GM21786 (cell line): ENCODE measurements around the gene RAF1.
"Not testable (repeated sequence)": the region's sequence is repeated elsewhere in the genome, so short reads cannot be mapped to it uniquely, and the experiment has no call there.

Source experiments
- ATAC-seq: cut with Tn5 transposase; IDR thresholded peaks from one replicate; pipeline ENCODE4 v1.9.1; 2021; ENCODE audit not compliant: unreplicated experiment

The RAF1 gene

DNA sequence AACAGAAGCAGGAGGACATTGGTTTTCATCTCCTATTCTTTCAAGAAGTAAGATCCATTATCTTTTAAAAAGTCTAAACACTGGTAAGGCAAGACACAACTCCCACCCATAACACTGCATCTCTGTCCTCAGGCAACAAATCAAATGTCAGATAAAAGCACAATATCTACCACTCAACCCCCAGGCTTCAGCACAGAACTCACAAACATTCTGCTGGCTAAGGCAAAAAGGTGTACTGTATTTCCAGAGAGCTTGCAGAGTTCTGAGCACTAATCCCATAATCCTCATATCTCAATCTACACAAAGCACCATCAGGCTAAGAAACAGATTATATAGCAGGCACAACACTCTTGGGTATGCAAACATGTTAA is 20.9 kb downstream of the RAF1 start:
- ATAC-seq, result no peak

DNA sequence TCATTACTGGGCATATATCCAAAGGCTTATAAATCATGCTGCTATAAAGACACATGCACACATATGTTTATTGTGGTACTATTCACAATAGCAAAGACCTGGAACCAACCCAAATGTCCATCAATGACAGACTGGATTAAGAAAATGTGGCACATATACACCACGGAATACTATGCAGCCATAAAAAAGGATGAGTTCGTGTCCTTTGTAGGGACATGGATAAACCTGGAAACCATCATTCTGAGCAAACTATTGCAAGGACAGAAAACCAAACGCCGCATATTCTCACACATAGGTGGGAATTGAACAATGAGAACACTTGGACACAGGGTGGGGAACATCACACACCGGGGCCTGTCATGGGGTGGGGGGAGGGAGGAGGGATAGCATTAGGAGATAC is 23.1 kb downstream of the RAF1 start:
- ATAC-seq, result not testable (repeated sequence)

DNA sequence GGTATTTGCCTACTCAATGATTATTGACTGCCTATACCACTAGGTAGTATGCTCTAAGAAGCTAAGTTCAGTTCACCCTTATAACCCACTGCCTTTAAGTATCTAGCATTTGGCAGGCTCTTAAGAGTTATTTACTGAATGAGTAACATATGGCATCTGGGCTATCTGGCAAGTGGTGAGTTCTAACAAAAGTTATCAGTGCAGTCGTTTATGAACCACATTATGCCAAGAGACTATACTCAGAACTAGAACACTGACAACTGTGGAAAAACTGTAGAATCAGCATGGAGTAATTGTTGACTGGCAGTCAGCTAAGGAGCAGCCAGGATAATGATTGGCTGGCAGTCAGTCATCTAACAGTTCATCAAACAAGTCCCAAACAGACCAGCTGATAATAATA is 25.8 kb downstream of the RAF1 start:
- ATAC-seq, result no peak

DNA sequence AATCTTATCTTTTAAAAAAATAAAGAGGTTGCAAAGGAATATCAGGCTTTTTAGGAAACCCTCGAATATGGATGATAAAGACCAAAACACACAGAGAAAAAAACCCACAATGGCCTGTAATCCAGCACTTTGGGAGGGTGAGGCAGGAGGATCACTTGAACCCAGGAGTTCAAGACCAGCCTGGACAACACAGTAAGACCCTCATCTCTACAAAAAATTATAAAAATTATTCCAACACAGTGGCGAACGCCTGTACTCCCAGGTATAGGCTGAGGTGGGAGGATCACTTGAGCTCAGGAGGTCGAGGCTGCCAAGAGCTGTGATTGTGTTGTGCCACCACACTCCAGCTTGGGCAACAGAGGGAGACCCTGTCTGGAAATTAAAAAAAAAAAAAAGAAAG is 30.8 kb downstream of the RAF1 start:
- no peak for ATAC-seq

DNA sequence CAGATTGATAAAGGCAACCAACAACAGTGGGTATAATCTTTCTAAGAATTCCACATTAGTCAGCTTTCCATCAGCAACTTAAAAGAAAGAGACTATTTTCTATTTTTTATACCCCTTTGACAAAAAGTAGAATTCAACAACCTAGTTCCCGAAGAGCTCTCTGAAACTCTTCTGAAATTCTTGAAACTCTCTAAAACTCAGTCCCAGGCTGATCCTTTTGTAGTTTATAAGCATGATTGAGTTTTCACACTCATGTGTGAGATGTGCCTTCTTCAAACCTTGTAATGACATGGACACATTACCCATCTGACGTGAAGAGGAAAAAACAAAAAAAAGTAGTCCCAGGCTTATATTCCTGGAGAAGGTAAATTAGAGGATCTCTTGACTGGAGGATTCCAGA is 31.4 kb downstream of the RAF1 start:
- no peak for ATAC-seq

DNA sequence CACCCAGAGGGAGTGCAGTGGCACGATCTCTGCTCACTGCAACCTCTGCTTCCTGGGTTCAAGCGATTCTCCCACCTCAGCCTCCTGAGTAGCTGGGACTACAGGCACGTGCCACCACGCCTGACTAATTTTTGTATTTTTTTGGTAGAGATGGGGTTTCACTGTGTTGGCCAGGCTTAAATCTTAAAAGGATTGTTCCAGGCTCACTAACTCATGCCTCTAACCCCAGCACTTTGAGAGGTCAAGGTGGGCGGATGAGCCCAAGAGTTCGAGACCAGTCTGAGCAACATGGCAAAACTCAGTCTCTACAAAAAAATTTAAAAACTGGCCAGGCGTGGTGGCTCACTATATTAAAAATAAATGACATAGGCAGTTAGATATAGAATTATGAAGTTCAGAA is 33.1 kb downstream of the RAF1 start:
- ATAC-seq, result not testable (repeated sequence)

DNA sequence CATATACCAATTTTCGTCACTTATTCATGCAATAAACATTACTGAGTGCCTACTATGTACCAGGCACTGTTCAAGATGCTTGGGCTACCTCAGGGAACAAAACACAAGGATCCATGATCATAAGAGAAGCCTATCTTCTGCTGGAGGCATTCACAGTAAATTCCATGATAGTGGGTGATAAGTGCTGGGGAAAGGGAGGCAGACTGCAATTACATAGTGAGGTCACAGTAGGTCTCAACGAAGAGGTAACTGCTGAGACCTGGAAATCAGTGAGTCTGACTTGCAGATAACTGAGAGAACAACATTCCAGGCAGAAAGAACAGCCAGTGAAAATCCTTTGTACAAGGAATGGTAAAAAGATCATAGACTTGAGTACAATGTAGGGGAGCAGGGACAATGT is 33.6 kb downstream of the RAF1 start:
- no peak for ATAC-seq

DNA sequence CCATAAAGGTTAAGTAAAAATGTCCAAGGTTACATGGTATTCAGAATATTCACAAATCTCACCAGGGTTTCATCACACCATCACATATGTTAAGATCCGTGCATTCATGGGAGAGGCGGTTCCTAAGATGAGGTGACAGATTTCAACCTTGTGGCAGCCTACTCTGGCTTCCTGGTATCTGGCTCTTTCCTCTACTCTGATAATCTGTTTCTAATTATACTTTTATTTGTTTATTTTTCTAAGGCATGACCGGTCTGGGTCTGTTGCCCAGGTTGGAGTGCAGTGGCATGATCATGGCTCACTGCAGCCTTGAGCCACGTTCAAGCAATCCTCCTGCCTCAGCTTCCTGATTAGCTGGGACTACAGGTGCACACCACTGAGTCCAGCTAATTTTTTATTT is 34.4 kb downstream of the RAF1 start:
- ATAC-seq, result no peak

DNA sequence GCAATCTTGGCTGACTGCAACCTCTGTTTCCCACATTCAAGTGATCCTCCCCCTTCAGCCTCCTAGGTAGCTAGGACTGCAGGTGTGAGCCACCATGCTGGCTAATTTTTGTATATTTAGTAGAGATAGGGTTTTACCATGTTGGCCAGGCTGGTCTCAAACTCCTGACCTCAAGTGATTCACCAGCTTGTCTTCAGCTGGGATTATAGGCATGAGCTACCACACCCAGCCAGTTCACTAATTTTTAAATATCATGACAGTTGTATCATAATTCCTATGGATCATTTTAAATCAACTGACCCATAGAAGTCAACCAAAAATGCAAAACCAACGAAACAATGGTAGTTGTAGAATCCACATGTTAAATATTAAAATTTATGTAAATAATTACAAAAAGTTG is 35.1 kb downstream of the RAF1 start:
- no peak for ATAC-seq

DNA sequence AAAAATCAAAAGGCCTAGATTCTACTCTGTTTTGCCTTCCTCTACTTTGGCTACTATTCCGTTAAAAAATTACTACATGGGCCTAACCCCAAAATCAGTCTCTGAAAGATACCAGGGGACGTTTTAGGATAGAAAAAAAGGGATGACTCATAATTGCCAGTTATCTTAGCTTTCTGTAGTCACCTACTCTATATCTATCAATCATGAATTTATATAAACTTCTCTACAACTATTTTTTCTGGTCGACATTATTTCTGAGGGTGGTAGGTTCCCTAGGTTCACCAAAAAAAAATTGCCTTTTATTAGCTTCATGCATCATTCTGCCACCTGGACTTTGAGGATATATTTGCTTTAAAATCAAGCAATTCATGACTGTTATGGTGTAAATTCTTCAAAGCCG is 36.5 kb downstream of the RAF1 start:
- ATAC-seq, result no peak

DNA sequence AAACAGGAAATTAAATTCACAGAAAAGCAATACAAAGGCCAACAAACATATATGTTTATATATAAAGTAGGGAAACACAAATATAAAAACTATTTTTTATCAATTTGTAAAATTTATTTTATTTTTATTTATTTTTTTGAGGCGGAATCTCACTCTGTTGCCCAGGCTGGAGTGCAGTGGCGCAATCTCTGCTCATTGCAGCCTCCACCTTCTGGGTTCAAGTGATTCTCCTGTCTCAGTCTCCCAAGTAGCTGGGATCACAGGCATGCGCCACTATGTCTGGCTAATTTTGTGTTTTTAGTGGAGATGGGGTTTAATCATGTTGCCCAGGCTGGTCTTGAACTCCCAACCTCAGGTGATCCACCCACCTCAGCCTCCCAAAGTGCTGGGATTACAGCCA is 39.0 kb downstream of the RAF1 start:
- ATAC-seq, result not testable (repeated sequence)

DNA sequence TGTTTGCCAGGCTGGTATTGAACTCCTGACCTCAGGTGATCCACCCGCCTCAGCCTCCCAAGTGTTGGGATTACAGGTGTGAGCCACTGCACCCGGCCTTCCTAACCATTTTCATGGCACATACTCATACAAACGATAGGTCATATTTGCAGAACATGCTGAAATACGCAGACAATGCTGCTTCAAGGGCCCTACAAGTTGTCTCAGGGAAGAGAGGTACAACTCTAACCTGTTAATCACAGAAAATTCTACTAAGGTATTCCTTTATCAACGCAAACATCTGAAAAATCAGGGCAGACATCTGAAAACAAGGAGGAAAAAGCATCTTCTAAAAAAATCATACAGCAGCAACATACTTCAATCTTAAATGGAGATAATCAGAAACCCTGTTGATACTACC is 39.9 kb downstream of the RAF1 start:
- ATAC-seq, result no peak

DNA sequence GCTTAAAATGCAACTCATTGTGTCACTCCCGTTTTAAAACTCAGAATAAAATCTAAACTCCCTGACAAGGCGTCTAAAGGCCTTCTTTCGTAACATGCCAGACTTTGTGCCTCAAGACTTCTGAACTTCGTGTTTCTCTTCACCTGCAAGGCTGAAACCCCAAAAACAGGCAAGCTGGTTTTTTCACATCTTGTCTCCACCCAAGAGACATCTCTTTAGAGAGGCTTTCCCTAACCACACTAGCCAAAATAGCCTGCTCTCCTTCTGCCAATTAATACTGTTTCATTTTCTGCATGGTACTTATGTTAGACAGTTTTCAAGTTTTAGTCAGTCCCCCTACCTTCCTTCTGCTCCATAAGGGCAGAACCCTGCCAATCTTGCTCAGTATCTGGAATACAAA is 41.6 kb downstream of the RAF1 start:
- ATAC-seq, result no peak

DNA sequence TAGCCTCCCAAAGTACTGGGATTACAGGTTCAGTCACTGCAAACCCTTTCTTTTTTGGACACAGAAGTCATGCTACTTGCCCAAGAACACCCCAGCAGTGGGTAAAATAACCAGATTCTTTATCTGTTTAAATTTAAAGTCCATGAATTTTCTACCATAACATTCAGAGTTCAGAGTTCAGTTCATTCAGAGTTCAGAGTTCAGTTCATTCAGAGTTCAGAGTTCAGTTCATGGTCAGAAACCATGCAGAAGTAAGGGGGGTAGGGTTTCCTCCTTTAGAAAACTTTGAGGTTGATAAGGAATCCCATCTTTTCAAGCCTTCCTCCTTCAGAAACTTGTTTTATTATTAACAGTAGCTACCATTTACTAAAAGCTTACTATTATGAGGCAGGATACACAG is 43.2 kb downstream of the RAF1 start:
- no peak for ATAC-seq

DNA sequence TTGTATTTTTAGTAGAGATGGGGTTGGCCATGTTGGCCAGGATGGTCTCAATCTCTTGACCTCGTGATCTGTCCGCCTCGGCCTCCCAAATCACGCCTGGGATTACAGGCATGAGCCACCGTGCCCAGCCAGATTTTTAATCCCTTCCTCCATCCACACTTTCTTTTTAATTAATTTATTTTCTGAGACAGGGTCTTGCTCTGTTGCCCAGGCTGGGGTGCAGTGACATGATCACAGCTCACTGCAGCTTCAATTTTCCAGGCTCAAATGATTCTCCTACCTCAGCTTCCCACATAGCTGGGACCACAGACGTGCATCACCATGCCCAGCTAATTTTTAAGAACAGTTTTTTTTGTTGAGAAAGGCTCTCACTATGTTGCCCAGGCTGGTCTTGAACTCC is 43.6 kb downstream of the RAF1 start:
- no peak for ATAC-seq

DNA sequence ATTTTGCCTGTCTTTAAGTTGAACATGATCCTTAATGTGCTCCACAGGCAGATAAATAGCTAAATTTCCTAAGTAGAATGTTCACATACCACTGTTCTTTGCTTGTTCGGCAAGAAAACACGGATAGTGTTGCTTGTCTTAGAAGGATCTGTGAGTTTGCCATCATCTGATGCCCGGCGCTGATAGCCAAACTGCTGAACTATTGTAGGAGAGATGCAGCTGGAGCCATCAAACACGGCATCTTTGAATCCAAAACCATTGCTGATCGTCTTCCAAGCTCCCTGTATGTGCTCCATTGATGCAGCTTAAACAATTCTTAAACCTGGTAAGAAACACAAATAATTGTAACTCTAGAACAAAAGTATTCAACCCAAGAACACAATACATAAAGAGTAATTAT is 45.5 kb downstream of the RAF1 start:
- ATAC-seq, result no peak

DNA sequence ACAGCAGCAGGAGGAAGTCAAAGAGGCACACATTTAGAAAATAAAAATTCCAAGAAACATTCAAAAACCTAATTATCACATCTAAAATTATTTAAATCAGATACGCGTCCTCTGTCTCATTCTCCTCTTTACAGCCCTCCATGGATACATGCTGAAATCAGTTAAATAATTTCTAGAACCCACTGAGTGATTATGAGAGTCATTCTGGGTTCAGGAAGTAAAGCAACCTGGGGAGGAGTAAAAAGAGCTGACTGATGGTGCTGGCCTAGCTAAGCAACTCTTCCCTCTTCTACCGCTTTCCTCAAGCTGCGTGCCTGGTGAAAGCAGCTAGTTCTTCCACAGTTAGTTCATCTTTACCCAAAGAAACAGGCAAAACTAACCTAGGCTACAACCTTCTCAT is 48.7 kb downstream of the RAF1 start:
- ATAC-seq, result no peak

DNA sequence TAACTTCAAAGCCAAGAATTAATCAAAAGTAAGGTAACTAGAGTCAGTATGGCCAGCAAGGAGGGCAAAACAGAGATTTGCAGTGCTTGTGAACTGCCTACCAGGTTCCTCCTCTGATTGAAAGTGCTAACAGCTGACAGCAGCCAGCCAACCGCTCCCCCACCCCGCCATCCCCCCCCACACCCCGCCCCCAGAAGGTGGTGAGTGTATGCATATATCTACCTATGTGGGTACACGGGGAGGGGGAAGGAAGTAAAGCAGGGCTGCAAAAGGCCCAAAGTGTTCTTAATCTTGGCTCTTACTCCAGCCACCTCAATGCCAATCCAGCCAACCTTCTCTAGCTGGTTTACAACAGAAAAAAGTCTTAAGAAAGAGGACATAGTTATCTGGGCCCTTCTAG is 50.7 kb downstream of the RAF1 start:
- no peak for ATAC-seq

DNA sequence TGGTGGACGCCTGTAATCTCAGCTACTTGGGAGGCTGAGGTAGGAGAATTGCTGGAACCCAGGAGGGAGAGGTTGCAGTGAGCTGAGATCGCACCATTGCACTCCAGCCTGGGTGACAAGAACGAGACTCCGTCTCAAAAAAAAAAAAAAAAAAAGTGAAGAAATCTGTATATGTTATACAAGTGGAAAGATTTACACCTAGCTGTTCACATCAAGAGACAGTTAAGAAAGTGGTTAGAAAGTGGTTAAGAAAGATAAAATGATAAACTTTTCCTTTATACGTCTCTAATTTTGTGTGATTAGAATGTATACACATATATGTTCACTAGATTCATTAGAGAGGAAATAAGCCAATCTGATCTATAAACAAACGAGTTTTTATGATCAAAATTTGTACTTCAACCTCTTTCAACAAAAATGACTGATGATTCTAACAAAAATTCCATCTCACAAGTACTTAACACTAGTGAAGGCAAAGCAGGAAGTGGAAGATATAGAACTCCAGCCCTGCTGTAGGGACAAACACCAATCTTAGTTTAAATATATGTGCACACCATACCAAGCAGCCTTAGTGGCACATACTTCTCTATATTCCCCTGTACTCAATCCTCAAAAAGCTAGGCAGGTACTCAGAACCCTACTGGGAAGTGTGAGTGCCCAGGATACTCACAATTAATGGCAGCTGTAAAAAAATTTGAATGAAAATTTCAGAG is 51.2 kb downstream of the RAF1 start:
- ATAC-seq, result no peak

DNA sequence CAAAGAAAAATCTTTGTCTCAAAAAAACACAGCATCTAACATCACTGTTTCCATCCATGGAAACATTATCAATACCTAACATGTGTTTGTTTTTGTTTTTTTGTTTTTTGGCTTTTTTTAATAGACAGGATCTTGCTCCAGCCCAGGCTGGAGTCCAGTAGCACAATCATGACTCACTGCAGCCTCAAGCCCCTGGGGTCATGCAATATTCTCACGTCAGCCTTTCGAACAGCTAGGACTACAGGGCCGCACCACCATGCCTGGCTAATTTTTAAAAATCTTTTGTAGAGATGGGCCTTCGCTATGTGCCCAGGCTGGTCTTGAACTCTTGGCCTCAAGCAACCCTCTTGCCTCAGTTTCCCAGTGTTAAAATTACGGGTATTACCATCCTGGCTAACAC is 52.8 kb downstream of the RAF1 start:
- no peak for ATAC-seq

DNA sequence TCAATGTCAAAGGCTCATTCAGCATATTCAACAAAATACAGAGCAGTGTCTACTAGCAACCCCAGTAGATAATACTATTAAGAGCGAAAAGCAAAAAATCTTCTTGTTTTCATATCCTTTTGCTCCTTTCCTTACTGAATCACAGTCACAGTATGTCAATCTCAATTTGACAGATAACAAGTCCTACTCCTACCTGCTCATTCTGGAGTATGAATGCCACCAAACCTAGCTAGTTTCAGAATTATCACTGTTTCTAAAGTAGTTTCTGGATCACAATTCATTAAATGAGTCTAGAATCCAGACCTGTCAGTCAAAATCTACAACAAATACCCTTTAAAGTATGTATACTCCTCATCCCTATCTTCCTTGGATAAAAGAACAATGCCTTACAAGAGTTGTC is 55.5 kb downstream of the RAF1 start:
- no peak for ATAC-seq

DNA sequence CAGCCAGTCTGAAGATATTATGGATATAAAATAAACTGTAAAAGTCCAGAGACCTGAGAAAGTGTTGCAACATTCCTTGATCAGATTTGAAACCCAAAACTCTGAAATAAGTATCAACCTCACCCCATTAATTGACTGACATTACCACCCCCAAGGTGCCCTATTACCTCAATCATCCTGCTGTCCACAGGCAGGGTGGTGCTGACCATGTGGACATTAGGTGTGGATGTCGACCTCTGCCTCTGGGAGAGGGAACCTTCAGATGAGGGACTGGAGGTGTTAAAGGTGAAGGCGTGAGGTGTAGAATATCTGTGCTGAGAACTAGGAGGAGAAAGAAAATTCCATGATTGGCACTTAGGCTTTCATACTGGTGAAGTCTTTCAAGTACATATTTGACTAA is 59.9 kb downstream of the RAF1 start:
- no peak for ATAC-seq

DNA sequence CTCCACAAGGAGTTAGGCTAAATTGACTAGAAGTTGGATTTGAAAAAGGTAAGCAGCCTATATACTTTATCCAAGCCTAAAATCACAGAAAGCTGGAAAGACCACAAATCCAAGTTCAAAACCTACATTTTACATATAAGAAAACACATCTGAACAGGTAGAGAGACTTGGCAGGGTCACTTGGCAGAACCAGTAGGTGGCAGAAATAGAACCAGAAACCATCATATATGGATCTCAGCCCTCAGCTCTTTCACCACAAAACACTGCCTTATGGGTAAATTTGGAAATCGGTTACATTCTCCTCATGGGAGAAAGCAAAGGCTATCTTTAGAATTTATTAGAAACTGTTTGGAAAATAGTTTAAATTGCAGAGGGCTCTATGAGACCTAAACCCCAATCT is 62.8 kb downstream of the RAF1 start:
- no peak for ATAC-seq

DNA sequence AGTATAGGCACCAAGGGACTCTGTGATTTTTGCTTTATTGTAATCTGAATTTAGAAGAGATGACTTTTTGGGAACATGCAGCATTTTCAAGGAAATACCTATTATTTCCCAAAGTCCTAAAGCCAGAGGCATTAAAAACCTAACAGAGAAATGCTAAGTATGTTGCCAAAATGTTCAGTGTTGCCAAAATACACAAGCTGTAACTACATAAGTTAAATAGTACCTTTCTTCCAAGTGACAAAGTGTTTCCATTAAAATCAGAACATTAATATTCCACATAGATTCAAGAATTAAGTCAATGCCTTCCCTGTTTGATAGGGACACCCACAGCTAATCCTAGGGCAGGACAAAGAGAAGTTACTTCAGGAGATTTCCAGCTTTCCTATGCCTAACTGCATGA is 65.0 kb downstream of the RAF1 start:
- ATAC-seq, result no peak
